HepG2 (cell line): ENCODE measurements around the gene RAD23A. TPM values are rescaled to one million over a fixed set of nuclear protein-coding genes. Genes with fewer than 3 reads are reported as not detected.

Experiments used
- ARNTL ChIP-seq: sonication (generic); formaldehyde crosslinking; IDR thresholded peaks from 2 replicates; pipeline ENCODE4 v1.4.0; 2020; ENCODE audit warnings: mild to moderate bottlenecking, missing genetic modification reagents
- ATF7 ChIP-seq, 2 experiments: fragments of 450-650 bp in 1 of 2; sonication (generic) in 1 of 2; formaldehyde crosslinking in 1 of 2; IDR thresholded peaks; 2 replicates each; pipeline versions ENCODE4 v1.4.0 to v1.6.1; 2016 to 2020; ENCODE audit warnings: antibody characterized with exemption in 1 of 2, mild to moderate bottlenecking in 1 of 2, missing genetic modification reagents in 1 of 2
- EP300 ChIP-seq, 3 experiments: sonication (generic) in 1 of 3; formaldehyde crosslinking in 1 of 3; IDR thresholded peaks; 2 replicates each; pipeline versions ENCODE4 v1.5.1 to v1.6.1; 2011 to 2020; ENCODE audit warnings: low read depth in 2 of 3, low read length in 2 of 3, borderline replicate concordance in 1 of 3, improper control_type of control experiment in 1 of 3, mild to moderate bottlenecking in 1 of 3, missing genetic modification reagents in 1 of 3, moderate library complexity in 1 of 3
- FOXO1 ChIP-seq: sonication (generic); formaldehyde crosslinking; IDR thresholded peaks from 2 replicates; pipeline ENCODE4 v1.4.0; 2020; ENCODE audit warnings: missing genetic modification reagents
- GATA4 ChIP-seq: sonication (generic); IDR thresholded peaks from 2 replicates; pipeline ENCODE4 v1.6.1; 2016; ENCODE audit warnings: antibody characterized with exemption, low read depth, borderline replicate concordance
- HDAC2 ChIP-seq: sonication (generic); formaldehyde crosslinking; IDR thresholded peaks from 2 replicates; pipeline ENCODE4 v1.4.0; 2020; ENCODE audit warnings: missing genetic modification reagents
- HMG20A ChIP-seq: IDR thresholded peaks from 2 replicates; pipeline ENCODE4 v1.6.1; 2016; ENCODE audit warnings: borderline replicate concordance
- HMGA1 ChIP-seq: sonication (generic); formaldehyde crosslinking; conservative IDR thresholded peaks from 2 replicates; pipeline ENCODE4 v1.4.0; 2020; ENCODE audit warnings: missing genetic modification reagents
- KLF15 ChIP-seq: sonication (generic); formaldehyde crosslinking; IDR thresholded peaks from 2 replicates; pipeline ENCODE4 v1.8.1; 2023; ENCODE audit warnings: borderline replicate concordance, mild to moderate bottlenecking, inconsistent platforms, missing genetic modification reagents, mixed read lengths
- MAFF ChIP-seq: IDR thresholded peaks from 2 replicates; pipeline ENCODE4 v1.6.1; 2011; ENCODE audit warnings: low read depth, low read length, improper control_type of control experiment
- RELA ChIP-seq: sonication (generic); formaldehyde crosslinking; IDR thresholded peaks from 2 replicates; pipeline ENCODE4 v1.4.0; 2020; ENCODE audit warnings: missing genetic modification reagents
- SNAPC2 ChIP-seq: sonication (generic); formaldehyde crosslinking; IDR thresholded peaks from 2 replicates; pipeline ENCODE4 v1.8.1; 2022; ENCODE audit warnings: mild to moderate bottlenecking, missing genetic modification reagents
- ZFP1 ChIP-seq: IDR thresholded peaks from 2 replicates; pipeline ENCODE4 v1.6.1; 2016
- ZNF12 ChIP-seq: sonication (generic); formaldehyde crosslinking; IDR thresholded peaks from 2 replicates; pipeline ENCODE4 v1.5.0; 2020; ENCODE audit warnings: missing genetic modification reagents
- ZNF557 ChIP-seq: sonication (generic); formaldehyde crosslinking; IDR thresholded peaks from 2 replicates; pipeline ENCODE4 v1.4.0; 2020; ENCODE audit warnings: missing genetic modification reagents
- ZNF562 ChIP-seq: sonication (generic); formaldehyde crosslinking; IDR thresholded peaks from 2 replicates; pipeline ENCODE4 v1.8.0; 2022; ENCODE audit warnings: missing genetic modification reagents, borderline replicate concordance
- ZNF772 ChIP-seq: sonication (generic); formaldehyde crosslinking; IDR thresholded peaks from 2 replicates; pipeline ENCODE4 v1.5.0; 2020; ENCODE audit warnings: mild to moderate bottlenecking, missing genetic modification reagents
- polyA plus RNA-seq, 8 experiments: library from polyadenylated mRNA; depleted of rRNA in 3 of 8; stranded (reverse) in 7 of 8; unstranded in 1 of 8; fragments of >200 nt; fragmentation: Illumina TruSeq in 4 of 8; extraction: Trizol in 4 of 8; gene quantifications; 2 replicates each; pipeline versions ENCODE4 v1.2.1 to v1.2.3, GENCODE V29; 2011 to 2016; ENCODE audit warnings: low read depth in 4 of 8, missing spikeins in 1 of 8, mixed read lengths in 1 of 8; ENCODE audit not compliant: insufficient read depth in 1 of 8
- total RNA-seq, 5 experiments: library from RNA; depleted of rRNA; stranded (reverse); fragments of >200 nt; fragmentation: Illumina TruSeq; extraction: Trizol; gene quantifications; 2 replicates each; pipeline ENCODE4 v1.2.3, GENCODE V29; 2016; ENCODE audit warnings: low read depth in 1 of 5
- TF ChIP-seq, protein P1 (sequence below): sonication (generic); formaldehyde crosslinking; IDR thresholded peaks from 2 replicates; pipeline ENCODE4 v1.5.1; 2020; ENCODE audit warnings: missing genetic modification reagents, mild to moderate bottlenecking, borderline replicate concordance
- TF ChIP-seq, protein P2 (sequence below): sonication (generic); formaldehyde crosslinking; IDR thresholded peaks from 2 replicates; pipeline ENCODE4 v1.4.0; 2020; ENCODE audit warnings: mild to moderate bottlenecking, missing genetic modification reagents
- TF ChIP-seq, protein P3 (sequence below): sonication (generic); formaldehyde crosslinking; IDR thresholded peaks from 2 replicates; pipeline ENCODE4 v1.8.1; 2023; ENCODE audit warnings: mild to moderate bottlenecking, missing genetic modification reagents

RAD23A gene
- total and polyA plus RNA-seq, 2 of the 13 experiments (the other 11 are each of a cell fraction or from before 2014, with no cell fraction given) = 42.5 to 54.2 TPM

DNA sequence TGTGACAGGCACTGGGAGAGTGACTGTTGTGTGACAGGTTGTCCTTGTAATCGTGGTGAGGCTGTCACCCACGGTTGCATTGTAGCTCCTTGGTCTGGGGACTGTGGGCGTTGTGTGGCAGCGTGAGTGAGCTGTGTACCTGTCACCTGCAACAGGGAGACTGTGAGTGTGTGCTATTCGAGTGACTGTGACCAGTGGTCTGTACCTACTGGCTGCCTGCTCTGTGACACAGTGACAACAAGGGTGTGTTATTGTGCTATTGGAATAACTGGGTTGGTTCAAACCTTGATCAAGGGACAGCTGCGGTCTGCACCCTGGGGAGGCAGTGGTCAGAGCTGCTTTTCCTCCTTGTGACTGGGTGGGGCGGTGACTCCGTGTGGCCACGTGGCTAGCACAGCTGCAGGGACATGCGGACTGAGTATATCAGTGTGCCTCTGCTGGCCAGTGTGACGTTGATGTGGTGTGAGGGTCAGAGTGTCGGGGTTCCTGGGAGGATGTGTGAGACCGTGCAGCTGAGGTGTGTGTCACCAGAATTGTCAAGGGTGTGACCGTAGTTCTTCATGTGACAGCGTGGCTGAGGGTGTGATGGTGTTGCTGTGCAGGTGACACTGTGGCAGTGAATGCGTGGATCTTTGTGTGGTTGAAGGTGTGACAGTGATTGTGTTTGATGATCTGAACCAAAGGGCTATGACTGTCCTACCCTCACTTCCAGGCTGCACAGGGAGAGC, 39.6 kb downstream of the RAD23A start (continued):
- no peak for TF ChIP-seq ZNF562 (CRISPR knock-in tag)
- TF ChIP-seq EP300 (IDR thresholded peaks at IDR 0.05; ENCODE audit: low read depth in 2 of 2, low read length in 2 of 2) = 0 out of 4 replicates have a peak, but pooled peaks of 1 of the 2 experiments have one; percentile 32
- no peak for TF ChIP-seq EP300 (CRISPR knock-in tag; IDR thresholded peaks at IDR 0.05; ENCODE audit: borderline replicate concordance)
- TF ChIP-seq SNAPC2 (CRISPR knock-in tag) = no peak
- no peak for TF ChIP-seq KLF15
- TF ChIP-seq, protein P1, sequence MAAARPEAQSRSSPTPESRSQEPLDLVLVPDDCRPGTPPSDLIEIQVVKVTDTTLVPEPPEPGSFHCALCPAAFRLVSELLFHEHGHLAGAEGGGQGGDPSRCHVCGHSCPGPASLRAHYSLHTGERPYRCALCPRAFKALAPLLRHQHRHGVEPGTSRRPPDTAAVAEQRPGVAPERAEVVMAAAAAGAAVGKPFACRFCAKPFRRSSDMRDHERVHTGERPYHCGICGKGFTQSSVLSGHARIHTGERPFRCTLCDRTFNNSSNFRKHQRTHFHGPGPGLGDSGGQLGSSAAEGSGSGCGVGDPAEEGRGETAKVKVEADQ (CRISPR knock-in tag) = no peak
- TF ChIP-seq ZNF557 (CRISPR knock-in tag) = no peak
- TF ChIP-seq FOXO1 = no peak
- peak; percentile 51; the same call in 1 of the 2 replicates for TF ChIP-seq ZNF772 (CRISPR knock-in tag)
- no peak for TF ChIP-seq HMG20A (CRISPR knock-in tag)
- TF ChIP-seq, protein P2, sequence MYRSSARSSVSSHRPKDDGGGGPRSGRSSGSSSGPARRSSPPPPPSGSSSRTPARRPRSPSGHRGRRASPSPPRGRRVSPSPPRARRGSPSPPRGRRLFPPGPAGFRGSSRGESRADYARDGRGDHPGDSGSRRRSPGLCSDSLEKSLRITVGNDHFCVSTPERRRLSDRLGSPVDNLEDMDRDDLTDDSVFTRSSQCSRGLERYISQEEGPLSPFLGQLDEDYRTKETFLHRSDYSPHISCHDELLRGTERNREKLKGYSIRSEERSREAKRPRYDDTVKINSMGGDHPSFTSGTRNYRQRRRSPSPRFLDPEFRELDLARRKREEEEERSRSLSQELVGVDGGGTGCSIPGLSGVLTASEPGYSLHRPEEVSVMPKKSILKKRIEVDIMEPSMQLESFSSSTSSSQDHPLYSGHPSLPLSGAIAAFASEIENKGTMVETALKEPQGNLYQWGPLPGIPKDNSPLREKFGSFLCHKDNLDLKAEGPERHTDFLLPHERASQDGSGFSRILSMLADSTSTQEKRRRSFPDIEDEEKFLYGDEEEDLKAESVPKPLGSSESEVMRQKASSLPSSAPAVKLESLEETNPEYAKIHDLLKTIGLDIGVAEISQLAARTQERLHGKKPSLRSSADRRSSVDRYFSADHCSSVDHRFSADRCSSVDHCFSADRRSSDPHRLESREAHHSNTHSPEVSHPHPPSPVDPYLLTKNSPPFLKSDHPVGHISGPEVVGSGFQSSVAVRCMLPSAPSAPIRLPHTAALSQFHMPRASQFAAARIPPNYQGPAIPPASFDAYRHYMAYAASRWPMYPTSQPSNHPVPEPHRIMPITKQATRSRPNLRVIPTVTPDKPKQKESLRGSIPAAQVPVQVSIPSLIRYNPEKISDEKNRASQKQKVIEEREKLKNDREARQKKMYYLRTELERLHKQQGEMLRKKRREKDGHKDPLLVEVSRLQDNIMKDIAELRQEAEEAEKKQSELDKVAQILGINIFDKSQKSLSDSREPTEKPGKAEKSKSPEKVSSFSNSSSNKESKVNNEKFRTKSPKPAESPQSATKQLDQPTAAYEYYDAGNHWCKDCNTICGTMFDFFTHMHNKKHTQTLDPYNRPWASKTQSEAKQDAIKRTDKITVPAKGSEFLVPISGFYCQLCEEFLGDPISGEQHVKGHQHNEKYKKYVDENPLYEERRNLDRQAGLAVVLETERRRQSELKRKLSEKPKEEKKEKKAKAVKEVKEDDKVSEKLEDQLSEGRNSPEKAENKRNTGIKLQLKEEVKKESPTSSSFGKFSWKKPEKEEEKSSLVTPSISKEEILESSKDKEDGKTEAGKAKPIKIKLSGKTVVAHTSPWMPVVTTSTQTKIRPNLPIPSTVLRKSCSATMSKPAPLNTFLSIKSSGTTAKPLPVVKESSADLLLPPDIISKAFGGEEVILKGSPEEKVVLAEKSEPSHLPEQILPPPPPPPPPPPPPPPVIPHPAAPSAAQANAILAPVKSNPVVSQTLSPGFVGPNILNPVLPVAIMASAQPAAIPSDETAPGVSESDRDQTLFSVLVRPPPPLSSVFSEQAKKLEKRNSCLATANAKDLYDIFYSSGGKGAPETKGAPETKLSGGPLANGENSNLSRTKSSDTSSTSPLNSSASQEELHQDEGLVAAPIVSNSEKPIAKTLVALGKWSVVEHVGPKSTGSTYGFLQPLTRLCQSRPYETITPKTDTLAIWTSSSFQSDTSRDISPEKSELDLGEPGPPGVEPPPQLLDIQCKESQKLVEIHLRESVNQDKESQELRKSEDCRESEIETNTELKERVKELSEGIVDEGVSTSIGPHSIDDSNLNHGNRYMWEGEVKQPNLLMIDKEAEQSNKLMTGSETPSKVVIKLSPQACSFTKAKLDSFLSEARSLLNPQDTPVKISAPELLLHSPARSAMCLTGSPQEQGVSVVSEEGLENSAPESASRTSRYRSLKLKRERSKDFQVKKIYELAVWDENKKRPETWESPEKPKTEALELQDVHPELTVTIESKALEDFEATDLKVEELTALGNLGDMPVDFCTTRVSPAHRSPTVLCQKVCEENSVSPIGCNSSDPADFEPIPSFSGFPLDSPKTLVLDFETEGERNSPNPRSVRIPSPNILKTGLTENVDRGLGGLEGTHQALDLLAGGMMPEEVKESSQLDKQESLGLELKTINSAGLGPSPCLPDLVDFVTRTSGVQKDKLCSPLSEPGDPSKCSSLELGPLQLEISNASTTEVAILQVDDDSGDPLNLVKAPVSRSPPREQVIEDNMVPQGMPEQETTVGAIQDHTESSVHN (CRISPR knock-in tag) = no peak
- peak; percentile 65; the same call in 1 of the 2 replicates for TF ChIP-seq HDAC2 (CRISPR knock-in tag)
- TF ChIP-seq GATA4 = no peak
- no peak for TF ChIP-seq ATF7 (IDR thresholded peaks at IDR 0.05)
- TF ChIP-seq ATF7 (CRISPR knock-in tag; IDR thresholded peaks at IDR 0.05) = 0 out of 2 replicates have a peak, but pooled peaks have one; percentile 45
- TF ChIP-seq HMGA1 (CRISPR knock-in tag) = no peak
- no peak for TF ChIP-seq MAFF
- no peak for TF ChIP-seq ZFP1
- TF ChIP-seq RELA (CRISPR knock-in tag) = no peak
- TF ChIP-seq, protein P3, sequence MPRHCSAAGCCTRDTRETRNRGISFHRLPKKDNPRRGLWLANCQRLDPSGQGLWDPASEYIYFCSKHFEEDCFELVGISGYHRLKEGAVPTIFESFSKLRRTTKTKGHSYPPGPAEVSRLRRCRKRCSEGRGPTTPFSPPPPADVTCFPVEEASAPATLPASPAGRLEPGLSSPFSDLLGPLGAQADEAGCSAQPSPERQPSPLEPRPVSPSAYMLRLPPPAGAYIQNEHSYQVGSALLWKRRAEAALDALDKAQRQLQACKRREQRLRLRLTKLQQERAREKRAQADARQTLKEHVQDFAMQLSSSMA (CRISPR knock-in tag) = no peak
- no peak for TF ChIP-seq ZNF12 (CRISPR knock-in tag)
- peak; percentile 52; the same call in 1 of the 2 replicates for TF ChIP-seq ARNTL (CRISPR knock-in tag)
